Thoracic aorta (tissue), 2 donors: ENCODE results near the gene NEDD8. TPM values are rescaled to one million over a fixed set of nuclear protein-coding genes. Genes with fewer than 3 reads are reported as not detected.

Experiments used
- ATAC-seq: fragments of 150-250 bp; one replicate; pipeline ENCODE4 v1.8.0; 2017; ENCODE audit warnings: low read depth; ENCODE audit not compliant: insufficient number of reproducible peaks, low FRiP score
- DNase-seq: peaks from one replicate; pipeline ENCODE4 v3.0.0-alpha.2; 2020; ENCODE audit warnings: low spot score
- H3K27ac ChIP-seq, 2 donors: fragments of 200-600 bp; sonication (generic); 1 replicate in 1 of 2; 2 replicates in 1 of 2; pipeline ENCODE4 v1.5.1; 2016; ENCODE audit warnings: mild to moderate bottlenecking in 2 of 2, moderate library complexity in 2 of 2
- H3K27me3 ChIP-seq: fragments of 200-600 bp; sonication (generic); replicated peaks from 2 replicates; pipeline ENCODE4 v1.6.0; 2016; ENCODE audit warnings: mild to moderate bottlenecking; ENCODE audit not compliant: insufficient read depth
- H3K36me3 ChIP-seq: fragments of 200-600 bp; sonication (generic); one replicate; pipeline ENCODE4 v1.5.1; 2016
- H3K4me1 ChIP-seq, 2 donors: fragments of 200-600 bp; sonication (generic); 1 replicate in 1 of 2; 2 replicates in 1 of 2; pipeline versions ENCODE4 v1.5.1 to v1.6.0; 2016; ENCODE audit warnings: low read depth in 2 of 2, mild to moderate bottlenecking in 1 of 2; ENCODE audit not compliant: control insufficient read depth in 1 of 2
- H3K4me3 ChIP-seq: fragments of 200-600 bp; sonication (generic); 2 replicates; pipeline ENCODE4 v1.5.1; 2016; ENCODE audit warnings: mild to moderate bottlenecking
- H3K9me3 ChIP-seq: fragments of 200-600 bp; sonication (generic); 2 replicates; pipeline ENCODE4 v1.5.1; 2016
- total RNA-seq, 2 donors: library from RNA; depleted of rRNA; stranded (reverse); fragments of >200 nt; gene quantifications; one replicate each; pipeline versions ENCODE4 v1.1.0 to v1.2.3, GENCODE V29; 2016
- TF ChIP-seq, protein P1 (sequence below): fragments of 200-600 bp; sonication (generic); IDR thresholded peaks from one replicate; pipeline ENCODE4 v1.5.1; 2019; ENCODE audit warnings: antibody characterized with exemption

The NEDD8 gene
- total RNA-seq, 2 donors from 2014 or later, result 76.0 to 91.4 TPM

DNA sequence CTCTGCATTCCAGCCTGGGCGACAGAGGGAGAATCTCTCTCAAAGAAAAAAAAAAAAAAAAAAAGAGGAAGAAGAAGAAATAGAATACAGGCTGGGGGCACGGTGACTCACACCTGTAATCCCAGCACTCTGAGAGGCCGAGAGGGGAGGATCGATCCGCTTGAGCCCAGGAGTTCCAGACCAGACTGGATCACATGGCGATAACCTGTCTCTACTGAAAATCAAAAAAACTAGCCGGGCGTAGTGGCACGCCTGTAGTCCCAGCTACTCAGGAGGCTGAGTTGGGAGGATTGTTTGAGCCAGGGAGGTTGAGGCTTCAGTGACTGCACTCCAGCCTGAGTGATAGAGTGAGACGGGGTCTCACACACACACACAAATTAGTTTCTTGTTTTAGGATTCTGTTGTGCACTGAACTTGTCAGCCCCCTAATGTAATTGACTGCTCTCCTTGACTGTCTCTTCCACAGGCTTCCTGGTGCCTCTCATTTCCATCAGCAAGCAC, 11.2 kb upstream of the NEDD8 start:
- DNase-seq (no peak), ATAC-seq (no peak)
- H3K4me1 ChIP-seq, result peaks cover 19 to 39% of the 10 kb centered on the region in 2 donors
- TF ChIP-seq, protein P1, sequence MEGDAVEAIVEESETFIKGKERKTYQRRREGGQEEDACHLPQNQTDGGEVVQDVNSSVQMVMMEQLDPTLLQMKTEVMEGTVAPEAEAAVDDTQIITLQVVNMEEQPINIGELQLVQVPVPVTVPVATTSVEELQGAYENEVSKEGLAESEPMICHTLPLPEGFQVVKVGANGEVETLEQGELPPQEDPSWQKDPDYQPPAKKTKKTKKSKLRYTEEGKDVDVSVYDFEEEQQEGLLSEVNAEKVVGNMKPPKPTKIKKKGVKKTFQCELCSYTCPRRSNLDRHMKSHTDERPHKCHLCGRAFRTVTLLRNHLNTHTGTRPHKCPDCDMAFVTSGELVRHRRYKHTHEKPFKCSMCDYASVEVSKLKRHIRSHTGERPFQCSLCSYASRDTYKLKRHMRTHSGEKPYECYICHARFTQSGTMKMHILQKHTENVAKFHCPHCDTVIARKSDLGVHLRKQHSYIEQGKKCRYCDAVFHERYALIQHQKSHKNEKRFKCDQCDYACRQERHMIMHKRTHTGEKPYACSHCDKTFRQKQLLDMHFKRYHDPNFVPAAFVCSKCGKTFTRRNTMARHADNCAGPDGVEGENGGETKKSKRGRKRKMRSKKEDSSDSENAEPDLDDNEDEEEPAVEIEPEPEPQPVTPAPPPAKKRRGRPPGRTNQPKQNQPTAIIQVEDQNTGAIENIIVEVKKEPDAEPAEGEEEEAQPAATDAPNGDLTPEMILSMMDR, result no peak
- H3K9me3 ChIP-seq, result no peaks in the 10 kb centered on the region
- no peaks in the 10 kb centered on the region for H3K27me3 ChIP-seq
- peak overlapping the region; percentile 92 to 98 for H3K27ac ChIP-seq
- peaks cover 20% of the 10 kb centered on the region for H3K36me3 ChIP-seq
- H3K4me3 ChIP-seq, result peak overlapping the region; percentile 76

DNA sequence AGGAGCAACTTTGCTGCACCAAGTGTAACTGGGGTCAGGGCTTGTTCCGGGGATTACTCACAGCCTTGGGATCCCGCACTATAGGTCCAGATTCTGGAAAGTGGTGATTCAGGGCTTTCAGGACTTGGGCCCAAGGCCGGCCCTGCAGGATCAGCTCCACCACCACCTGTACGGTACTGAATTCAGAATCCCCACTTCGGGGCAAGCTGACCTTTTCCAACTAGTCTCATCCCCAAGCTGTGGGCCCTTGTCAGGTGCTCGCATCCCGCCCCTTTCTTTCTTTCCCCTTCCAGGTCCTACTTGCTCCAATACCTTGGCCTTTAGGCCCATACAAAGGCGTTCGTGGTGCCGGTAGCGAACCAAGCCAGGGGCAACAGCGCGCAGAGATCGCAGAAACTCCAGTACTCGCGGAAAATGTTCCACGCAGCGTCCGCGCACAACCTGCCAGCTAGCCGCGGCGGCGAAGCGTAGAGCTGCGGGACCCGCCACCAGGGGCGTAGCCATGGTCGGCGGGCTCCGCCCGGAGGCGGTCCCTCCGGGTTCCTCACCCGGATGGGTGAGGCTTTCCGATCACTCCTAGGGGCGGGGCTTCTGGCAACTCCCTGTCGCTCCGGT, 9.8 kb upstream of the NEDD8 start:
- no peaks in the 10 kb centered on the region for H3K27me3 ChIP-seq
- peak overlapping the region; percentile 92 to 98 for H3K27ac ChIP-seq
- H3K9me3 ChIP-seq, result no peaks in the 10 kb centered on the region
- peak overlapping the region; percentile 76 for H3K4me3 ChIP-seq
- ATAC-seq (peak; percentile 82), DNase-seq (peak; percentile 72)
- peaks cover 19 to 39% of the 10 kb centered on the region in 2 donors for H3K4me1 ChIP-seq
- TF ChIP-seq, protein P1, result peak; percentile 62
- H3K36me3 ChIP-seq, result peaks cover 32% of the 10 kb centered on the region

DNA sequence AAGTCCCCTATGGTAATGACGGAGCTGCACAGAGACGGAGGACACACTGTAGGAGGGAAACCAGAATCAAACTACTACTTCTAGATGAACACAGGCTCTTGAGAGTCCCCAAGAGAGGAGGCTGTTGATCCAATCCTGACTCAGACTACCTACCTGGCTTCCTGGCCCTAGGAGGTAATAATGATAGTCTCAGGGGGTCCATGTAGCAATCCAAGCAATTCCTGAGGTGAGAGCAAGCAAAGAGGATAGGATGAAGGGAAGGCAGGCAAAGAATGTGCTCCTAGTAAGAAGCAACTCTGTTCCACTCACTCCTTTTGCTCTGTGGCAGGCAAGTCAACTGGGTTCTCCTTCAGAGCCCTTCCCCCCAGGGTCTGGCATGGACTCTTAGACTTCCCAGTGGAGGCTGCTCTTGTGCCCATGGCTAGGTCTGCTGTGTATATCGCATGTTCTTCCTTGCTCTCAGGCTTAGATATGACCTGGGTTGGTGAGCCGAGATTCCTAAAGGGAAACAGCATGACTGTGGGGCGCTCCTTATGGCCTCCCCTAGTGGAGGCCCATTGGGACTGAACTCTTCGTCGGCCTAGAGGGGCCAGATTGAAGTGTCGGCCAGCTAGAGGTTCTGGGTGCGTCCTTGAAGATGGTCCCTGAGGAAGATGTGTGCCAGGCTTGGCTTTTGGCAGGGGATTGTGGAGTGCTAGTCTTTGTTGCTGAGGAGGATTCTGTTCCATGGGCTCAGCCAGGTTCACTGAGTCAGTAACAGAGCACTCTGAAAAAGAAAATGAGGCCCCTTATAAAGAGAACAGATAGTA, 8.1 kb upstream of the NEDD8 start:
- DNase-seq, result no peak
- TF ChIP-seq, protein P1, result no peak
- no peaks in the 10 kb centered on the region for H3K27me3 ChIP-seq
- no peak overlapping the region for H3K4me3 ChIP-seq
- peak overlapping the region; percentile 92 to 98 for H3K27ac ChIP-seq
- no peak for ATAC-seq
- peaks cover 46% of the 10 kb centered on the region for H3K36me3 ChIP-seq
- peaks cover 19 to 39% of the 10 kb centered on the region in 2 donors for H3K4me1 ChIP-seq
- no peaks in the 10 kb centered on the region for H3K9me3 ChIP-seq

DNA sequence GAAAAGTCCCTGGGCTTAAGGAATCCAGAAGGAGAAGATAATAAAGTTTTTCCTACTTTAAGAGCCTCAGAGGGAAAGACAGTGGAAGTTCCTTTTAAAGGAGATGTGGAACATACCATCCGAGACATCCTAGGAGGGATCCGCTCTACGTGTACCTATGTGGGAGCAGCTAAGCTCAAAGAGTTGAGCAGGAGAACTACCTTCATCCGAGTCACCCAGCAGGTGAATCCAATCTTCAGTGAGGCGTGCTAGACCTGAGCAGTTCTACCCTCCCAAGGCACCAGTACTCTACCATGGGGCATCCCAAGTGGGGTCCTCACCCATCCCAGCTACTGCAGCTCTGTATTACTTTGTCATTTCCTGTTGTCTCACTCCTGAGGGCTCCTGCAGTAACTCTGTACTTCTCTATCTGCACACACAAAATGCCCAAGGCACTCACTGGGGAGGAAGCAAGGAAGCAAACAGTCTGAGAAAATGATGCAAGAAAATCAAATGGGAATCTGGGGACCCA, 6.4 kb upstream of the NEDD8 start:
- Histone ChIP-seq H3K27me3 (no peaks in the 10 kb centered on the region), H3K4me1 (peaks cover 25 to 51% of the 10 kb centered on the region in 2 donors), H3K36me3 (peaks cover 46% of the 10 kb centered on the region), H3K9me3 (no peaks in the 10 kb centered on the region), H3K27ac (no peak overlapping the region), H3K4me3 (no peak overlapping the region)
- ATAC-seq (no peak), DNase-seq (no peak)
- TF ChIP-seq, protein P1, result no peak

- Histone ChIP-seq H3K9me3 (no peaks in the 10 kb centered on the region), H3K4me1 (peaks cover 27 to 51% of the 10 kb centered on the region in 2 donors), H3K4me3 (no peak overlapping the region), H3K27ac (no peak overlapping the region), H3K27me3 (no peaks in the 10 kb centered on the region), H3K36me3 (peaks cover 46% of the 10 kb centered on the region)
- TF ChIP-seq, protein P1, result no peak
- ATAC-seq (no peak), DNase-seq (no peak)
Measured at GRCh38 chr14:24238123-24238522, 6.0 kb upstream of the NEDD8 start.
